ENCODE measurements around the gene TMED8.

TMED8 gene

DNA sequence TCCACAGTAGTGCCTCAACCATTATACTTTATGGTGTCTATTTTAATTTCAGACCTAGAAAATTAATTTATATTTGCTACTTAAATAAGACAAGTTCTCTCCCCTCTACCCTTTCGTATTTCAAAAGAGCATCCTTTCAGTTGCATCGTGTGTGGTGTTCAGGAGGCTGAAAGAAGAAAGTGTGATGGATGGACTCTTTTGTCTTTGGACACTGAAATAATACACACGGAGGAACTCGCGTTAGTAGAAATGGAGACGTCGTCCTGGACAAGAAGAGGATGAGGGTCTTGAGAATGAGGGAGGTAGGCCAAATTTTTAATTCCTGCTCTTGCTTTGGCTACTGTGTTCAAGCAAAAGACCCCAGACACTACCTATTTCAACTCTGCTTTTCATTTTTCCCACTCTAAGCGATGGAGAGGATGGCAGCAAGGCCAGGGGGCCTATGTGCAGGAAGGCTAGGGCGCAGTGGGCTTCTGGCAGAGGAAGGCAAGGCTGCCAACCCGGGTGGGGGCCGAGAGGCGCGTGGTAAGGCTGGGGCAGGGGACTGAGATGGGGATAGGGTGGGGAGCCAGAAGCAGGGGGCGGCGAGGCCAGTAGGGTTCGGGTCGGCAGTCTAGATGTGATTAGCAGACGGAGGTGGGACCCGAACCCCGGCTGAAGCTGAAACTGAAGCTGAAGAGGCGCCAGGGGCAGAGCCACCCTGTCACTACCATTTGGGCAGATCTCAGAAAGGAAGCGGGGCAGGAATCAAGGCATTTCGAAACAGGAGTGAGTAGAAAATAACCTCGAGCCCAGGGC lies 722 bp downstream of the TMED8 start:
- peak overlapping the region; percentile 86 for H3K4me3 ChIP-seq (ENCODE audit: low read depth, low read length)
- TF ChIP-seq, protein P1, sequence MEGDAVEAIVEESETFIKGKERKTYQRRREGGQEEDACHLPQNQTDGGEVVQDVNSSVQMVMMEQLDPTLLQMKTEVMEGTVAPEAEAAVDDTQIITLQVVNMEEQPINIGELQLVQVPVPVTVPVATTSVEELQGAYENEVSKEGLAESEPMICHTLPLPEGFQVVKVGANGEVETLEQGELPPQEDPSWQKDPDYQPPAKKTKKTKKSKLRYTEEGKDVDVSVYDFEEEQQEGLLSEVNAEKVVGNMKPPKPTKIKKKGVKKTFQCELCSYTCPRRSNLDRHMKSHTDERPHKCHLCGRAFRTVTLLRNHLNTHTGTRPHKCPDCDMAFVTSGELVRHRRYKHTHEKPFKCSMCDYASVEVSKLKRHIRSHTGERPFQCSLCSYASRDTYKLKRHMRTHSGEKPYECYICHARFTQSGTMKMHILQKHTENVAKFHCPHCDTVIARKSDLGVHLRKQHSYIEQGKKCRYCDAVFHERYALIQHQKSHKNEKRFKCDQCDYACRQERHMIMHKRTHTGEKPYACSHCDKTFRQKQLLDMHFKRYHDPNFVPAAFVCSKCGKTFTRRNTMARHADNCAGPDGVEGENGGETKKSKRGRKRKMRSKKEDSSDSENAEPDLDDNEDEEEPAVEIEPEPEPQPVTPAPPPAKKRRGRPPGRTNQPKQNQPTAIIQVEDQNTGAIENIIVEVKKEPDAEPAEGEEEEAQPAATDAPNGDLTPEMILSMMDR (IDR thresholded peaks at IDR 0.05; ENCODE audit: low read depth, low read length) = no peak
- H3K36me3 ChIP-seq = 0 out of 2 replicates have a peak, but pooled peaks cover 2% of the 10 kb centered on the region
- H3K27me3 ChIP-seq (ENCODE audit: insufficient read depth, low read depth, severe bottlenecking) = no peaks in the 10 kb centered on the region
- peak; percentile 23 for DNase-seq
- H3K27ac ChIP-seq = peak overlapping the region; percentile 86
- H3K9me3 ChIP-seq (ENCODE audit: severe bottlenecking) = peaks cover 3% of the 10 kb centered on the region

DNA sequence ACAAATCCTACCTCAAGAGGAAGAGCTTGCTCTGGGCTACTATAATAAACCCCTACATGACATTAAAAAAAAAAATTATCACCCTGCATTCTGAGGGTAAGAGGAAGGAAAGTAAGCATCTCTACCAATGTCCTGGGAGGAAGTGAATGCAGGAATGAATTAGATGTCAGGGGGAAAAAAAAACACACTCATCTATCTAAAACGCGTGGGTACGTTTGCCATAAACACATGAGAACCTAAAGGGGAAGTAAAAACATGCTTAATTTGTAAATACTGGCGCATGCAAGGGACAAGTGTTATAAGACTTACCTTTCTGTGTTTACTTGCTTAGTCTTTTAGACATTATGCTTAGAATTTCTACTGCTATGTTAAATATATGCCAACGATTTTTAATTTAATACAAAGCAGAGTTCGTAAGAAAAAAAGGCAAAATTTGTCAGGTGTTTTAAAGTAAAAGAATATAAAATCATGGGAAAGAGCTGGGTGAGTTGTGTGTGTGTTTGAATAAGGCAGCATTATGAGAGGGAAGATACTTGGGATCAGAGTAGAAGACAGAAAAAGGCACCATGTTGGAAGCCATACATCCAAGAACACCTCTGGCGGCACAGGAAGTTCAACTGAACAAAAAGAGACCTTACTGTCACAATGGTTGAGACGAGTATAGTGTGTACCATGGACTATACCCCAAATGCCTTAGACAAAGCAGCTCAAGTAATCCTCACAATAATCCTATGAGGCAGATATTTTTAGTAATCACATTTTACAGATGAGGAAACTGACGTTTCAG lies 1.5 kb downstream of the TMED8 start:
- no peaks in the 10 kb centered on the region for H3K27me3 ChIP-seq (ENCODE audit: insufficient read depth, low read depth, severe bottlenecking)
- H3K36me3 ChIP-seq = 0 out of 2 replicates have a peak, but pooled peaks cover 2% of the 10 kb centered on the region
- no peak for DNase-seq
- peaks cover 3% of the 10 kb centered on the region for H3K9me3 ChIP-seq (ENCODE audit: severe bottlenecking)
- H3K4me3 ChIP-seq (ENCODE audit: low read depth, low read length) = no peak overlapping the region
- TF ChIP-seq, protein P1 (IDR thresholded peaks at IDR 0.05; ENCODE audit: low read depth, low read length) = no peak
- no peak overlapping the region for H3K27ac ChIP-seq

DNA sequence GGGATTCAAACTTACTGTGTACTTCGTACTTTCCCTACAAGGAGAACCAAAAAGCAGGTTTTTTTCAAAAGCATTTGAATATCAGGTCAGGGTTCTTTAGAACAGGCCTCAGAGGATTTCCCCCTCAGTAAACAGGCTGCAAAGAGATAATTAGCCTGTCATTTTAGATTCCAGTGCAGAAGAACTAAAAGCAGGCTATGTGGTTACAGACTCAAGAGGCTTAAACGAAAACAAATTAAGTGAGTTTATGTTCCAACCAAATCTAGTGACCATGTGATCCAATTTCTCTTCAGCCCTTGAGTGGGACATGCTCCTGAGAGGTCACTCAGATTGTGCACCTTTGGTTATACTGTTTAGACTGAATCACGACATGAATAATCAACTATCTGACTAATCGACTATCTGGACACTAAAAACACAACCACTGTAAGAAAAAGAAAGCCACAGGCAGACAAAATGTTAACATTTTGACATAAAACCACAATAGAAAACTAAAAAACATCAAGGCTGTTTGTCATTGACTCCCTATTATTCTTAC lies 4.5 kb downstream of the TMED8 start:
- TF ChIP-seq, protein P1 (IDR thresholded peaks at IDR 0.05; ENCODE audit: low read depth, low read length) = no peak
- no peaks in the 10 kb centered on the region for H3K9me3 ChIP-seq (ENCODE audit: severe bottlenecking)
- H3K36me3 ChIP-seq = 0 out of 2 replicates have a peak, but pooled peaks cover 2% of the 10 kb centered on the region
- H3K27ac ChIP-seq = no peak overlapping the region
- H3K4me3 ChIP-seq (ENCODE audit: low read depth, low read length) = no peak overlapping the region
- H3K27me3 ChIP-seq (ENCODE audit: insufficient read depth, low read depth, severe bottlenecking) = no peaks in the 10 kb centered on the region
- no peak for DNase-seq

DNA sequence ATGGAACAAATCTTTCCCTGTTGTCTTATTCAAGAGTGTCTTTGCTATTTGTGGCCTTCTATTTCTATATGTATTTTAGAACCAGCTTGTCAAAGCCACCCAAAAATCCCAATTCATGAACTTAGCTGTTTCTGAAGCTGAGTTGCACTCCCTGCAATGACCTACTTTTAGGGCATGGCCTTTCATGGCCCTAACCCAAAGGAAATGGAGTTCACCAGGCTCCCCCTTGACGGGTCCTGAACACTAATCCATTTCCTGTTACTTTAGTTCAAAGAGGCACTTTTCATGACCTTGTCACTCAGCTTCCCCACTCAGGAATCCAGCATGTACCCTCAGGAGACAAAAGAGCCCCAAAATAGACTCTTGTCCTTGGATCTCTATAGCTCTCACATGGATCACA lies 7.6 kb downstream of the TMED8 start:
- Histone ChIP-seq H3K9me3 (ENCODE audit: severe bottlenecking) (no peaks in the 10 kb centered on the region), H3K27ac (no peak overlapping the region), H3K36me3 (no peaks in the 10 kb centered on the region), H3K27me3 (ENCODE audit: insufficient read depth, low read depth, severe bottlenecking) (no peaks in the 10 kb centered on the region), H3K4me3 (ENCODE audit: low read depth, low read length) (no peak overlapping the region)
- TF ChIP-seq, protein P1 (IDR thresholded peaks at IDR 0.05; ENCODE audit: low read depth, low read length) = no peak
- no peak for DNase-seq

DNA sequence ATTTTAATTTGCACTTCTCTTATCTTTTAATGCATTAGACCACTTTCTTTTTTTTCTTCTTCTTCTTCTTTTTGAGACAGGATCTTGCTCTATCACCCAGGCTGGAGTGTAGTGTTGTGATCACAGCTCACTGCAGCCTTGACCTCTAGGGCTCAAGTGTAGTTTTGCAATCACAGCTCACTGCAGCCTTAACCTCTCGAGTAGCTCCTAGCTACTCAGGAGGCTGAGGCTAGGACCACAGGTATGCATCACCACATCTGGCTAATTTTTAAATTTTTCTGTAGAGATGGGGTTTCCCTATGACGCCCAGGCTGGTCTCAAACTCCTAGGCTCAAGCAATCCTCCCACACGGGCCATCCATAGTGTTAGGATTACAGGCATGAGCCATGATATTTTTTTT lies 12.7 kb downstream of the TMED8 start:
- TF ChIP-seq, protein P1 (IDR thresholded peaks at IDR 0.05; ENCODE audit: low read depth, low read length) = no peak
- H3K36me3 ChIP-seq = no peaks in the 10 kb centered on the region
- no peaks in the 10 kb centered on the region for H3K27me3 ChIP-seq (ENCODE audit: insufficient read depth, low read depth, severe bottlenecking)
- DNase-seq = no peak
- H3K9me3 ChIP-seq (ENCODE audit: severe bottlenecking) = no peaks in the 10 kb centered on the region
- no peak overlapping the region for H3K27ac ChIP-seq
- no peak overlapping the region for H3K4me3 ChIP-seq (ENCODE audit: low read depth, low read length)
